Measurements from ENCODE around the gene ARHGAP33.

ARHGAP33 gene, protein sequence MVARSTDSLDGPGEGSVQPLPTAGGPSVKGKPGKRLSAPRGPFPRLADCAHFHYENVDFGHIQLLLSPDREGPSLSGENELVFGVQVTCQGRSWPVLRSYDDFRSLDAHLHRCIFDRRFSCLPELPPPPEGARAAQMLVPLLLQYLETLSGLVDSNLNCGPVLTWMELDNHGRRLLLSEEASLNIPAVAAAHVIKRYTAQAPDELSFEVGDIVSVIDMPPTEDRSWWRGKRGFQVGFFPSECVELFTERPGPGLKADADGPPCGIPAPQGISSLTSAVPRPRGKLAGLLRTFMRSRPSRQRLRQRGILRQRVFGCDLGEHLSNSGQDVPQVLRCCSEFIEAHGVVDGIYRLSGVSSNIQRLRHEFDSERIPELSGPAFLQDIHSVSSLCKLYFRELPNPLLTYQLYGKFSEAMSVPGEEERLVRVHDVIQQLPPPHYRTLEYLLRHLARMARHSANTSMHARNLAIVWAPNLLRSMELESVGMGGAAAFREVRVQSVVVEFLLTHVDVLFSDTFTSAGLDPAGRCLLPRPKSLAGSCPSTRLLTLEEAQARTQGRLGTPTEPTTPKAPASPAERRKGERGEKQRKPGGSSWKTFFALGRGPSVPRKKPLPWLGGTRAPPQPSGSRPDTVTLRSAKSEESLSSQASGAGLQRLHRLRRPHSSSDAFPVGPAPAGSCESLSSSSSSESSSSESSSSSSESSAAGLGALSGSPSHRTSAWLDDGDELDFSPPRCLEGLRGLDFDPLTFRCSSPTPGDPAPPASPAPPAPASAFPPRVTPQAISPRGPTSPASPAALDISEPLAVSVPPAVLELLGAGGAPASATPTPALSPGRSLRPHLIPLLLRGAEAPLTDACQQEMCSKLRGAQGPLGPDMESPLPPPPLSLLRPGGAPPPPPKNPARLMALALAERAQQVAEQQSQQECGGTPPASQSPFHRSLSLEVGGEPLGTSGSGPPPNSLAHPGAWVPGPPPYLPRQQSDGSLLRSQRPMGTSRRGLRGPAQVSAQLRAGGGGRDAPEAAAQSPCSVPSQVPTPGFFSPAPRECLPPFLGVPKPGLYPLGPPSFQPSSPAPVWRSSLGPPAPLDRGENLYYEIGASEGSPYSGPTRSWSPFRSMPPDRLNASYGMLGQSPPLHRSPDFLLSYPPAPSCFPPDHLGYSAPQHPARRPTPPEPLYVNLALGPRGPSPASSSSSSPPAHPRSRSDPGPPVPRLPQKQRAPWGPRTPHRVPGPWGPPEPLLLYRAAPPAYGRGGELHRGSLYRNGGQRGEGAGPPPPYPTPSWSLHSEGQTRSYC

DNA sequence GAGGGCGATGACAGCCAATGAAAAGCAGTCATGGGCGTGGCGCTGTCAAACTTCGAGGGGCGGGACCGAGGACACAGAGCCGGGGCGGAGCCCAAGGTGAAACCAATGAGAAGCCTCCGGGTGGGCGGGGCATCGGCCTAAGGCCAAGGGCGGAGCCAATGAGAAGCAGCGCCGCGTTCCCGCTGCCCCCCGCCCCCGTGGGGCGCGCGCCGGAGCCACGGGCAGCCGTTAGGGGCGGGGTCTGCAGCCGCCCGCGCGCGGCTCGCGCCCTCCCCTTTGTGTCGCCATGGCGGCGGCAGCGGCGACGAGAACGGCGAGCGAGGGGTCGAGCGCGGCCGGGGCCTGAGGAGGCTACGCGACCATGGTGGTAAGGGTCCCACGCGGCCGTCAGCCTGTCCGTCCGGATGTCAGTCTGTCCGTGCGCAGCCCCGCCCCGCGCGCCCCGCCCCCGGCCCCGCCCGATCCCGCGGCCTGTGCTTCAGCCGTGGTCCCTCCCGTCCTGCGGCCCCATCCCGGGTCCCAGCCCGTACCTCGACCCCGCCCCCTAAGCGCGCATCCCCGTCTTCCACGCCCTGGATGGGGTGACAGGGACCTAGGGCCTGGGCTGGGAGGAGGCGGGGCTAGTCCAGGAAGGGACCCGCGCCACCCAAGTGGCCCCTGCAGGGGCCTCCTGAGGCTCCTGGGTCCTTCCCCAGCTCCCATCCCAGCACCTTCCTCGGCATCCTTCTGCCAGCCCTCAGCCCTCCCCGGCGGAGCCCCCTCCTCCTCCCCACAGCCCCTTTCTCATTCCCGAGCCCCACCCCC, at the start of gene ARHGAP33:
Gene ARHGAP33 (plus strand): TSS at position 267 of the 804 bp plus-strand sequence. CDS start 95 bp downstream, at position 362.
- DNase-seq: peak; percentile 98

DNA sequence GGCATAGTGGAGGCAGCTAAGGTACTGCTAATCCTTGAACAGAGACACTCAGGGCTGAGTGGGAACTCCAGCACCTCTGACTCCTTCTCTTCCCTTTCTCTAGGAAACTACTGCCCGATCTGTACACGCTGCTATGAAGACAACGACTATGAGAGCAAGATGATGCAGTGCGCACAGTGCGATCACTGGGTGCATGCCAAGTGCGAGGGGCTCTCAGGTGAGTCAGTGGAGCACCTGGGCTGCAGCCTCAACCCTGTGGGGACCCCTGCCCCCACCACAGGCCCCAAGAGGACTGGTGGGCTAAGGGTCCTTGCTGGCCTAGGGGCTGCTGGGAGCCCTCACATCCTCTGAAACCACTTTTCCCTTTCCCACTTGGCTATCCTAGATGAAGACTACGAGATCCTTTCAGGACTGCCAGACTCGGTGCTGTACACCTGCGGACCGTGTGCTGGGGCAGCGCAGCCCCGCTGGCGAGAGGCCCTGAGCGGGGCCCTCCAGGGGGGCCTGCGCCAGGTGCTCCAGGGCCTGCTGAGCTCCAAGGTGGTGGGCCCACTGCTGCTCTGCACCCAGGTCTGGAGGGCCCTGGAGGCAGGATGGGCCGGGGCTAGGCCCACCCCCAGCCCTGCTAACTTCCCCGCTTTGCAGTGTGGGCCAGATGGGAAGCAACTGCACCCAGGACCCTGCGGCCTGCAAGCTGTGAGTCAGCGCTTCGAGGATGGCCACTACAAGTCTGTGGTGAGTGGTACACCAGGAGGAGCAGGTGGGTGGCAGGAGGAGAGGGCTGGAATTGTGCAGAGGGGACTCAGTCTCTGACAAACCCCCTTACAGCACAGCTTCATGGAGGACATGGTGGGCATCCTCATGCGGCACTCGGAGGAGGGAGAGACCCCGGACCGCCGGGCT, 48.1 kb upstream of the ARHGAP33 start:
- no peak for DNase-seq

DNA sequence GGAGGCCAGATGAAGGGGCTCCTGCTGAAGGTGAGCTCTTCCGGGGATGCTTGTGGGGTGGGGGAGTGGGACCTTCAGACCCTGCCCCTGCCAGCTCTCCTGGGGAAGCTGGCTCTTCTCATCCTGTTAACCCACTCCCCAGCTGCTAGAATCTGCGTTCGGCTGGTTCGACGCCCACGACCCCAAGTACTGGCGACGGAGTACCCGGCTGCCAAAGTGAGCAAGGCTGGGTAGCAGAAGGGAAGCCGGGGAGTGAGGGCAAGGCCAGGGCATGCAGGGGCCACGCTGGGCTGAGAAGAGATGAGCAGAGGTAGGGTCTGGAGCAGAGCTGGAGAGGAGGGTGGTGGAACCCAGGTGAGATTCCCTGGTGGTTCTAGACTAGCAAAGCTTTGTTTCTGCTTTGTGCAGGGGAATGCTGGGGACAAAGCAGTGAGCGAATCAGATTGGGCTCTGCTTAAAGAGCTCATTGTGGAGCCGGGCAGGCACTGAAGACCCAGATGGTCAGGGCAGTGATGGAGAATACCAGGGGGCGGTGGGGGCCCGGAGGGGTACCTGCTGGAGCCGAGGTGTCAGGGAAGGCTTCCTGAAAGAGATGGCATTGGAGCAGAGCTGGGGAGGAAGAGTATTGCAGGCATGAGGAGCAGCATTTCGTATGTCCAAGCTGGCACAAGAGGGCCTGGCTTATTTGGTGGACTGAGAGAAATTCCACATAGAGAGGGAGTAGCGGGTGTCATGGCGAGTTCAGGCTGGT, 47.2 kb upstream of the ARHGAP33 start:
- no peak for DNase-seq

DNA sequence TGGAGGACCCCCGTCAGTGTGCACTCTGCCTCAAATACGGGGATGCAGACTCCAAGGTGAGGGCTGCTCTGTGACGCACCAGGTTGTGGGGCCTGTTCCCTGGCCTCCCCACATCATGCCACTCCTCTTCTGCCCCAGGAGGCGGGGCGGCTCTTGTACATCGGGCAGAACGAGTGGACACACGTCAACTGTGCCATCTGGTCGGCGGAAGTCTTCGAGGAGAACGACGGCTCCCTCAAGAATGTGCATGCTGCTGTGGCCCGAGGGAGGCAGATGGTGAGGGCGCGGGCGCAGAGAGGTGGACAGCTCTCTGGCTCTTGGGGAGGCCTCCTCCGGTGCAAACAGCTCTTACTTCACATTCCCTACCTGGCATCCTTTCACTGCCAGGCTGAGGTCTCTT, 46.3 kb upstream of the ARHGAP33 start:
- DNase-seq: no peak

DNA sequence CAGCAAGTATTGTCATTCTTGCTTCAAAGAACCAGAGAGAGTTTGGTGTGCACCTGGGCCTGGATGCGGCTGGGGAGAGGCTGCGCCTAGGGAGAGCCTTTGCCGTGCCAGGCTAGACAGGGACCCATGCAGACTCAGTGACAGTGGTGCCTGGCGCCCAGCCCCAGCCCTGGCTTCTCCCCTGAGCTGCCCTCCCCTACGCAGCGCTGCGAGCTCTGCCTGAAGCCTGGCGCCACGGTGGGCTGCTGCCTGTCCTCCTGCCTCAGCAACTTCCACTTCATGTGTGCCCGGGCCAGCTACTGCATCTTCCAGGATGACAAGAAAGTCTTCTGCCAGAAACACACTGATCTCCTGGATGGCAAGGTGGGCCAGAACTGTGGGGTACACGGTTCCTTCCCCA, 45.6 kb upstream of the ARHGAP33 start:
- DNase-seq: no peak

DNA sequence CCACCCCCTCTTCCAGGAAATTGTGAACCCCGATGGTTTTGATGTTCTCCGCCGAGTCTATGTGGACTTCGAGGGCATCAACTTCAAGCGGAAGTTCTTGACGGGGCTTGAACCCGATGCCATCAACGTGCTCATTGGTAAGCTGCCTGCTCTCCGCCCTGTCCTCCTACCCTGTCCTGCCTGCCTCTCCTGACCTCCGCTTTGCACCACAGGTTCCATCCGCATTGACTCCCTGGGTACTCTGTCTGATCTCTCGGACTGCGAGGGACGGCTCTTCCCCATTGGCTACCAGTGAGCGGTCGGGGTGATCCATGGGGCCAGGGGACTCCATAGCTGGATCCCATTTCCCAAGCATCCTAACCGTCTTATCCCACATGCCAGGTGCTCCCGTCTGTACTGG, 45.0 kb upstream of the ARHGAP33 start:
- DNase-seq: no peak

DNA sequence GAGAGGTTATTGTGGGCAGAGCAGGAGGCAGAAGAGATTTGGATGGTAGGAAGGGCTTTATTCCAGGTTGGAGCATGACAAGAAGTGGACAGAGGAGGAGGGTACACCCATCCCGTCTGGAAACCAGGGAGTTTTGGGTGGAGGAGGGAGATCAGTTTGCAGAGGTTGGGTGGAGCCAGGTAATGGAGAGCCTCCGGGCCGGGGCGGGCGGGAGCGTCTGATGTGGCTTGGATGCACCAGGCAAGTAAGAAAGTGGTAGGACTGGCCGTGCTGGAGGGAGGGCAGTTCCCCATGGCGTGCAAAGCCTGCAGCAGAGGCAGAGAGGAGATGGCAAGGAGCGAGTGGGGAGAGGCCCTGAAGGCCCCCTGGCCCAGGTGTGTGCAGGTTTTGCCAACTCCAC, 44.0 kb upstream of the ARHGAP33 start:
- no peak for DNase-seq

DNA sequence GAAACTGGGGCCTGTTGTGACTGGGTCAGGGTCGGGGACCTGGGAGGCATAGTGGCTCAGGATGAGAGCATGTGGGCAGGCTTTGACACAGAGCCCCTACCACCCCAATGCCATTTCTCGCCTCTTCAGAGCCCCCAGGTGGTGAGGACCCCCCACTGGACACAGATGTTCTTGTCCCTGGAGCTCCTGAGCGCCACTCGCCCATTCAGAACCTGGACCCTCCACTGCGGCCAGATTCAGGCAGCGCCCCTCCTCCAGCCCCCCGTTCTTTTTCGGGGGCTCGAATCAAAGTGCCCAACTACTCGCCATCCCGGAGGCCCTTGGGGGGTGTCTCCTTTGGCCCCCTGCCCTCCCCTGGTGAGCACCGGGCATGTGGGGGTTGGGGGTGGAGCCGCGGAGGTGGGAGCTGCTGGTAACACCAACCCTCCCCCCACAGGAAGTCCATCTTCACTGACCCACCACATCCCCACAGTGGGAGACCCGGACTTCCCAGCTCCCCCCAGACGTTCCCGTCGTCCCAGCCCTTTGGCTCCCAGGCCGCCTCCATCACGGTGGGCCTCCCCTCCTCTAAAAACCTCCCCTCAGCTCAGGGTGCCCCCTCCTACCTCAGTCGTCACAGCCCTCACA, 43.5 kb upstream of the ARHGAP33 start:
- DNase-seq: no peak

DNA sequence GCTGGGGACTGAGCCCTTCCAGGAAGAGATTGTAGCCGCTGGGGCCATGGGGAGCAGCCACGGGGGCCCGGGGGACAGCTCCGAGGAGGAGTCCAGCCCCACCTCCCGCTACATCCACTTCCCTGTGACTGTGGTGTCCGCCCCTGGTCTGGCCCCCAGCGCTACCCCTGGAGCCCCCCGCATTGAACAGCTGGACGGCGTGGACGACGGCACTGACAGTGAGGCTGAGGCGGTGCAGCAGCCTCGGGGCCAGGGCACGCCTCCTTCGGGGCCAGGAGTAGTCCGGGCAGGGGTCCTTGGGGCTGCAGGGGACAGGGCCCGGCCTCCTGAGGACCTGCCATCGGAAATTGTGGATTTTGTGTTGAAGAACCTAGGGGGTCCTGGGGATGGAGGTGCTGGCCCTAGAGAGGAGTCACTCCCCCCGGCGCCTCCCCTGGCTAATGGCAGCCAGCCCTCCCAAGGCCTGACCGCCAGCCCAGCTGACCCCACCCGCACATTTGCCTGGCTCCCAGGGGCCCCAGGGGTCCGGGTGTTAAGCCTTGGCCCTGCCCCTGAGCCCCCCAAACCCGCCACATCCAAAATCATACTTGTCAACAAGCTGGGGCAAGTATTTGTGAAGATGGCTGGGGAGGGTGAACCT, 42.7 kb upstream of the ARHGAP33 start:
- DNase-seq: no peak

DNA sequence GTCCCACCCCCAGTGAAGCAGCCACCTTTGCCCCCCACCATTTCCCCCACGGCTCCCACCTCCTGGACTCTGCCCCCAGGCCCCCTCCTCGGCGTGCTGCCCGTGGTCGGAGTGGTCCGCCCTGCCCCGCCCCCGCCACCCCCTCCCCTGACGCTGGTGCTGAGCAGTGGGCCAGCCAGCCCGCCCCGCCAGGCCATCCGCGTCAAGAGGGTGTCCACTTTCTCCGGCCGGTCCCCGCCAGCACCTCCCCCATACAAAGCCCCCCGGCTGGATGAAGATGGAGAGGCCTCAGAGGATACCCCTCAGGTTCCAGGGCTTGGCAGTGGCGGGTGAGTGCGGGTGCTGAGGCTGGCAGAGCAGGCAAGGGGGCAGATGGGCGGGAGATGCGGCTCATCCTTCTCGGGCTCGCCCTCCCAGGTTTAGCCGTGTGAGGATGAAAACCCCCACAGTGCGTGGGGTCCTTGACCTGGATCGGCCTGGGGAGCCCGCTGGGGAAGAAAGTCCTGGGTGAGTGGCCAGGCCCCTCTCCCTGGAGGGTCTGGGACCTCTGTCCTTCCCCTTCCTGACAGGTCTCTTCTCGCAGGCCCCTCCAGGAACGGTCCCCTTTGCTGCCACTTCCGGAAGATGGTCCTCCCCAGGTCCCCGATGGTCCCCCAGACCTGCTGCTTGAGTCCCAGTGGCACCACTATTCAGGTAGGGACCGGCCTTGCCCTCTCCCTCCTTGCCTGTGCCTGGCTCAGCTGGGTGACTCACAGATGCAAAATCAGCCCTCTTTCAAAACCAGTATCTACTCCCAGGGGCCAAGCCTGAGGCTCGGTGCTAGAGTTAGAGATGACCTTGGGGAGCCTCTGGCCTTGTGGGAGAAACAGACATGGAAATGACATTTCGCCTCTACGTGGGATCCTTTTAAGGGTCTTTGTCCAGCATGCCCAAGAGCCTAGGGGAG, 41.9 kb upstream of the ARHGAP33 start:
- no peak for DNase-seq

DNA sequence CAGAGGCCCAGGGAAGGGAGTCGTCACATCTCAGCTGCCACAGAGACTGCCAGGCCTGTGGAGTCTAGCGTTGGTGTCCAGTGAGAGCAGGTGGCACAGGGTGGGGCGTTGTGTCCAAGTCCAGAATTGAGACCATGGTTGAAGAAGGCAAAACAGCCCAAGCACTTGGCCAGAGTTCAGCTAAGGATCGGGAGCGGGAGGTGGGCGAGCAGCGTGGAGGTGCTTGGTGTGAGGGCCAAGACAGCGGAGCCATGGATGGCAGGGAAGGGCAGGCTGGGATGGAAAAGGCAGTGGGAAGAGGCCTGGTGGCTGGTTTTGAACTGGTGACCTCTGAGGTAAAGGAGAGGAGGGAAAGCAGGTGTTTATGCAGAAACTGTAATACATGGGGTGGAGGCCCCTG, 41.1 kb upstream of the ARHGAP33 start:
- no peak for DNase-seq

DNA sequence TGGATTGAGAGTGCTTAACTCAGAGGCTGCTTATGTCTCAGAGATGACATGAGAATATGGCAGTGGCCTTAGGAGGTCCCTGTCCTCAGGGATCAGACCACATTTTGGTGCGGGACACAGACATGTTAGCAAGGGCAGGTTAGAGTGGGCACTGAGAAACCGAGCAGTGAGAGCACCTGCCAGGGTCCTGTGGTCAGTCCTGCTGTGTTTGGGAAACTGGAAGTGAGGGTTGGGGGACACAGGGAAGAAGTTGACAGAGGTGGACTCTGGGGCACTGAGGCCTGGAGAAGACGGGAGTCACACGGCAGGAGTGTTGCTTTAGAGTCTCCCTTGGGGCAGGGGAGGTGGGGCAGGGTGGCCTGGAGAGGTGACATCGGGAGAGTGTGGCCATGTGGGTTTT, 40.5 kb upstream of the ARHGAP33 start:
- no peak for DNase-seq

DNA sequence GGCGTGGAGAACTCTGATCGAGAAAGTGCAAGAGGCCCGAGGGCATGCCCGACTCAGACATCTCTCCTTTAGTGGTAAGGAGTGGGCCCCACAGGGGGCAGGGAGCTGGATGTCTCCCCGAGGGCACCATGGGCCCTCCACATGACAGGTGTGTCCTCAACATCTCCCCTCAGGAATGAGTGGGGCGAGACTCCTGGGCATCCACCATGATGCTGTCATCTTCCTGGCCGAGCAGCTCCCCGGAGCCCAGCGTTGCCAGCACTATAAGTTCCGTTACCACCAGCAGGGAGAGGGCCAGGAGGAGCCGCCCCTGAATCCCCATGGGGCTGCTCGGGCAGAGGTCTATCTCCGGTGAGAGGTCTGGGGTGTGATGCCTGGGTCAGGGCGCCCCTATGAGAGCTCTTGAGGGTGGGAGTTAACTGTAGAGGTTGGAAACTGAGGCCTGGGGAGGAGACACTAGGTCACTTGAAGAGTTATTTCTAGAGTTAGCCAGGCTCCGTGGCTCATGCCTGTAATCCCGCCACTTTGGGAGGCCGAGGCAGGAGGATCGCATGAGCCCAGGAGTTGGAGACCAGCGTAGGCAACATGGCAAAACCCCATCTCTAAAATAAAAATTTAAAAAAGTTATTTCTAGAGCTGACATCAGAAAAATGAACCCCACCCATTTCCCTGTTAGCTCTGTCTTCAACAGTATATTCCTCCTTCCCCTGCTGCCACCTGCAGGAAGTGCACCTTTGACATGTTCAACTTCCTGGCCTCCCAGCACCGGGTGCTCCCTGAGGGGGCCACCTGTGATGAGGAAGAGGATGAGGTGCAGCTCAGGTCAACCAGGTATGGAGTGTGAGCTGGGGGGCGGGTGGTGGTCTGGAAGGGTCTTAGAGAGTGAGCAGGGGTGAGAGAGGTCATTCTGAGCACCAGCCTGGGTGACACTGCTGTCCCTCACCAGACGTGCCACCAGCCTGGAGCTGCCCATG, 38.2 kb upstream of the ARHGAP33 start:
- no peak for DNase-seq

DNA sequence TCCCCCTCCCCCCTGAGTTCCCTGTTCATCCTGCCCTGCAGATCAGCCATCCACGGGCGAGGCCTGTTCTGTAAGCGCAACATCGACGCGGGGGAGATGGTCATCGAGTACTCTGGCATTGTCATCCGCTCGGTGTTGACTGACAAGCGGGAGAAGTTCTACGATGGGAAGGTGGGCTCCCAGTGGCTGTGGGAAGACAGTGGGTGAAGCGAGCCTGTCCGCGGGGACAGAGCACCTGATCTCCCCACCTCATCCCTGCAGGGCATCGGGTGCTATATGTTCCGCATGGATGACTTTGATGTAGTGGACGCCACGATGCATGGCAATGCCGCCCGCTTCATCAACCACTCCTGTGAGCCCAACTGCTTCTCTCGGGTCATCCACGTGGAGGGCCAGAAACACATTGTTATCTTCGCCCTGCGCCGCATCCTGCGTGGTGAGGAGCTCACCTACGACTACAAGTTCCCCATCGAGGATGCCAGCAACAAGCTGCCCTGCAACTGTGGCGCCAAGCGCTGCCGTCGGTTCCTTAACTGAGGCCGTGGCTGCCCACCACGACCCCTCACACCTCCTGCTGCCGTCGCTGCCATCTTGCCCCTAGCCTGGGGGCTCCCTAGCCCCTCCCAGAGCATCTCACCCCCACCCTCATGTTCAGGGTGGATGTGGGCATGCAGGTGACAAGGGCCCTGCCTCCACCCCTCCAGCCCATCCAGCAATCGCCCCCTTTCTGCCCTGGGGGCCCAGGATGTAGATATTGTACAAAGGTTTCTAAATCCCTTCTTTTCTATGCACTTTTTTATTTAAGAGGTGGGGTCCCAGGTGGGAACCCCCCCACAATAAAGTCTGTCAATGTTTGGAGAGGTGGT, 37.1 kb upstream of the ARHGAP33 start:
- no peak for DNase-seq

DNA sequence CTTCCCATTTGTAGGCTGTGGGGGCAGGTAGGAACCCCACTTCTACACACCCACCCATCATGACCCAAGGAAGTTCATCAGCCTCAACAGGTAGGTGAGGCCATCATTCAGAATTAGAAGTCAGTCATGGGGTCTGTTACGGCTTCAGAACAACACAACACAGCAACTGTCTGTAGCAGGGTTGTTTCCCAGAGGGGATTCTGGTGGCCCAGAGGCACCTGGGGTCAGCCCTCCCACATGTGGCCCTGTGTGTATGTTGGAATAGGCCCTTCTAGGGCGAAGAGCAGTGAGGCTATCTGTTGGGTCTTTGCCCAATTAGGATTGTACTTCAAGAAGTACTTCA, 36.5 kb upstream of the ARHGAP33 start:
- no peak for DNase-seq

Data from SHP77 (cell line).